Fibroblast of pulmonary artery (primary cell): ENCODE measurements around the gene OTUB2.

Experiments
- DNase-seq: peaks from one replicate; pipeline ENCODE4 v3.0.0-alpha.2; 2010; ENCODE audit warnings: low read depth
- H3K4me3 ChIP-seq: replicated peaks from 2 replicates; pipeline ENCODE4 v1.5.1; 2011; ENCODE audit warnings: low read depth, mild to moderate bottlenecking, control low read depth, low read length, moderate library complexity
- CTCF ChIP-seq: IDR thresholded peaks from 2 replicates; pipeline ENCODE4 v1.5.1; 2011; ENCODE audit warnings: mild to moderate bottlenecking, control low read depth, low read length, inconsistent platforms; ENCODE audit errors: missing control alignments

The OTUB2 gene

GRCh38 chr14:94019329-94019728 is 6.8 kb upstream of the OTUB2 start:
- no peak for TF ChIP-seq CTCF
- no peak overlapping the region for H3K4me3 ChIP-seq
- DNase-seq: no peak

GRCh38 chr14:94020267-94020666 is 5.9 kb upstream of the OTUB2 start:
- no peak for TF ChIP-seq CTCF
- H3K4me3 ChIP-seq: no peak overlapping the region
- no peak for DNase-seq

GRCh38 chr14:94021001-94021400 is 5.1 kb upstream of the OTUB2 start:
- no peak for TF ChIP-seq CTCF
- H3K4me3 ChIP-seq: no peak overlapping the region
- DNase-seq: no peak

- TF ChIP-seq CTCF: no peak
- no peak for DNase-seq
- no peak overlapping the region for H3K4me3 ChIP-seq
Observed at GRCh38 chr14:94021416-94022157, 4.6 kb upstream of the OTUB2 start.

- DNase-seq: no peak
- TF ChIP-seq CTCF: no peak
- no peak overlapping the region for H3K4me3 ChIP-seq
Observed at GRCh38 chr14:94022532-94023411, 3.4 kb upstream of the OTUB2 start.

DNA sequence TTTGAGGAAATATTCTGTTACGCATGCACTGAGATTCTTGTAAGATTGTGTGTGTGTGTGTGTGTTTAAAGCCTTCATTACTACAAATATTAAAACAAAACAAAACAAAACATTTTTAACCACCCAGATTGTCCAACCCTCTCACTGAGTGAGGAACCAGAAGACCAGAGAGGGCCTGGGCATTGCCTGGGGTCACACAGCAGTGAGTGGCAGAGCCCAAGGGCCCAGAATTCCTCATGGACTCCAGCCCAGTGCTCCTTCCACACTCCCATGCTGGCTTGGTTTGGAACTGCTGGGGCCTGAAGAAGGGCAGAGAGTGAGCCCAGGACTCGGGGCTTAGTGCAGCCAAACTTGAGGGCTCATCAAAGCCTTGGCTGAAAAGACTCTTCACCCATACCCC is 1.6 kb upstream of the OTUB2 start:
- DNase-seq: no peak
- TF ChIP-seq CTCF: no peak

More for the DNA sequence above, 1.6 kb upstream of the OTUB2 start:
- H3K4me3 ChIP-seq: no peak overlapping the region
